HUES64 (cell line): ENCODE data around the gene FGD2.

Source experiments
- H3K27ac ChIP-seq: 2 replicates; pipeline ENCODE4 v1.7.0; 2013; ENCODE audit warnings: low read depth, low read length, inconsistent platforms
- H3K27me3 ChIP-seq: 2 replicates; pipeline ENCODE4 v1.6.1; 2013; ENCODE audit warnings: mild to moderate bottlenecking, low read length; ENCODE audit not compliant: insufficient read depth
- H3K36me3 ChIP-seq: 2 replicates; pipeline ENCODE4 v1.6.1; 2013; ENCODE audit warnings: mild to moderate bottlenecking, low read length; ENCODE audit not compliant: insufficient read depth
- H3K4me1 ChIP-seq: 2 replicates; pipeline ENCODE4 v1.6.1; 2013; ENCODE audit warnings: mild to moderate bottlenecking, low read length, moderate library complexity; ENCODE audit not compliant: insufficient read depth
- H3K4me3 ChIP-seq: 2 replicates; pipeline ENCODE4 v1.5.1; 2013; ENCODE audit warnings: mild to moderate bottlenecking, low read length, moderate library complexity
- H3K9ac ChIP-seq: 2 replicates; pipeline ENCODE4 v1.6.1; 2013; ENCODE audit warnings: mild to moderate bottlenecking, low read depth, low read length
- H3K9me3 ChIP-seq: 2 replicates; pipeline ENCODE4 v1.6.1; 2013; ENCODE audit warnings: low read depth, low read length; ENCODE audit not compliant: insufficient read depth
- WGBS: fragments of 150-250, 120-280 bp; methylation state at CpG from one replicate; pipeline ENCODE4 v1.1.7; 2013; ENCODE audit warnings: missing lambda C conversion rate; 5-methylcytosine and 5-hydroxymethylcytosine counted together

Gene FGD2

GRCh38 chr6:37025621-37026466, 20.4 kb downstream of the FGD2 start:
- Histone ChIP-seq H3K36me3 (no peaks in the 10 kb centered on the region), H3K4me3 (no peak overlapping the region), H3K9me3 (peaks cover 7% of the 10 kb centered on the region), H3K4me1 (peaks cover 6% of the 10 kb centered on the region), H3K9ac (no peak overlapping the region), H3K27ac (no peak overlapping the region), H3K27me3 (no peaks in the 10 kb centered on the region)
- WGBS, result 90% methylated on average over 24 of the region's 24 CpGs

- 92% methylated on average over 15 of the region's 15 CpGs for WGBS
- H3K4me1 ChIP-seq, result no peaks in the 10 kb centered on the region
- H3K27me3 ChIP-seq, result no peaks in the 10 kb centered on the region
- no peaks in the 10 kb centered on the region for H3K36me3 ChIP-seq
- peaks cover 10% of the 10 kb centered on the region for H3K9me3 ChIP-seq
- no peak overlapping the region for H3K4me3 ChIP-seq
- no peak overlapping the region for H3K9ac ChIP-seq
- H3K27ac ChIP-seq, result no peak overlapping the region
These were observed 21.7 kb downstream of the FGD2 start for GRCh38 chr6:37027036-37027720.

- no peak overlapping the region for H3K9ac ChIP-seq
- H3K36me3 ChIP-seq, result no peaks in the 10 kb centered on the region
- H3K4me1 ChIP-seq, result no peaks in the 10 kb centered on the region
- H3K27me3 ChIP-seq, result no peaks in the 10 kb centered on the region
- H3K27ac ChIP-seq, result no peak overlapping the region
- H3K4me3 ChIP-seq, result no peak overlapping the region
- H3K9me3 ChIP-seq, result peaks cover 10% of the 10 kb centered on the region
- 93% methylated on average over 17 of the region's 17 CpGs for WGBS
These were observed 22.5 kb downstream of the FGD2 start for GRCh38 chr6:37027811-37028469.

- H3K27ac ChIP-seq, result no peak overlapping the region
- WGBS, result 33% methylated on average over 1 of the region's 4 CpGs
These were observed 24.0 kb downstream of the FGD2 start for GRCh38 chr6:37029249-37029971.

GRCh38 chr6:37030599-37030998, 25.1 kb downstream of the FGD2 start:
- 94% methylated on average over 2 of the region's 2 CpGs for WGBS
- Histone ChIP-seq H3K4me3 (no peak overlapping the region), H3K4me1 (no peaks in the 10 kb centered on the region), H3K27me3 (no peaks in the 10 kb centered on the region), H3K36me3 (no peaks in the 10 kb centered on the region), H3K9ac (no peak overlapping the region), H3K27ac (no peak overlapping the region), H3K9me3 (peaks cover 10% of the 10 kb centered on the region)

More at GRCh38 chr6:37029249-37029971, 24.0 kb downstream of the FGD2 start:
- H3K9me3 ChIP-seq, result peaks cover 10% of the 10 kb centered on the region
- no peaks in the 10 kb centered on the region for H3K27me3 ChIP-seq
- no peak overlapping the region for H3K9ac ChIP-seq
- H3K4me1 ChIP-seq, result no peaks in the 10 kb centered on the region
- no peaks in the 10 kb centered on the region for H3K36me3 ChIP-seq
- H3K4me3 ChIP-seq, result no peak overlapping the region

- Histone ChIP-seq H3K36me3 (no peaks in the 10 kb centered on the region), H3K27me3 (no peaks in the 10 kb centered on the region), H3K4me1 (no peaks in the 10 kb centered on the region), H3K9ac (no peak overlapping the region), H3K4me3 (no peak overlapping the region), H3K9me3 (peaks cover 10% of the 10 kb centered on the region), H3K27ac (no peak overlapping the region)
- 90% methylated on average over 7 of the region's 7 CpGs for WGBS
These were observed 26.8 kb downstream of the FGD2 start for GRCh38 chr6:37032239-37032638.

- H3K9ac ChIP-seq, result no peak overlapping the region
- WGBS, result 87% methylated on average over 7 of the region's 7 CpGs
These were observed 27.8 kb downstream of the FGD2 start for GRCh38 chr6:37033255-37033654.

GRCh38 chr6:37033819-37034795, 28.7 kb downstream of the FGD2 start:
- Histone ChIP-seq H3K36me3 (no peaks in the 10 kb centered on the region), H3K27me3 (no peaks in the 10 kb centered on the region), H3K27ac (no peak overlapping the region), H3K9me3 (peaks cover 10% of the 10 kb centered on the region), H3K4me3 (no peak overlapping the region), H3K9ac (no peak overlapping the region), H3K4me1 (peaks cover 4% of the 10 kb centered on the region; the same call in 1 of the 2 replicates)
- 86% methylated on average over 8 of the region's 8 CpGs for WGBS

More at GRCh38 chr6:37033255-37033654, 27.8 kb downstream of the FGD2 start:
- Histone ChIP-seq H3K4me1 (0 out of 2 replicates have a peak, but pooled peaks cover under 1% of the 10 kb centered on the region), H3K27ac (no peak overlapping the region), H3K9me3 (peaks cover 10% of the 10 kb centered on the region), H3K4me3 (no peak overlapping the region), H3K27me3 (no peaks in the 10 kb centered on the region), H3K36me3 (no peaks in the 10 kb centered on the region)

- Histone ChIP-seq H3K4me3 (no peak overlapping the region), H3K27me3 (no peaks in the 10 kb centered on the region), H3K36me3 (no peaks in the 10 kb centered on the region), H3K9ac (no peak overlapping the region), H3K27ac (no peak overlapping the region), H3K9me3 (no peaks in the 10 kb centered on the region; the same call in 1 of the 2 replicates), H3K4me1 (peaks cover 4% of the 10 kb centered on the region; the same call in 1 of the 2 replicates)
- 73% methylated on average over 12 of the region's 12 CpGs for WGBS
These were observed 30.7 kb downstream of the FGD2 start for GRCh38 chr6:37036146-37036545.
